H1 (cell line): Measurements from ENCODE around the gene SLC22A3. TPM values are rescaled to one million over a fixed set of nuclear protein-coding genes. Genes with fewer than 3 reads are reported as not detected.

Experiments used
- CHD7 ChIP-seq: fragments of 300-600 bp; sonication (generic); IDR thresholded peaks from 2 replicates; pipeline ENCODE4 v1.7.1; 2012; ENCODE audit warnings: low read length, moderate library complexity, mild to moderate bottlenecking, inconsistent platforms; ENCODE audit not compliant: insufficient replicate concordance
- CTCF ChIP-seq, 3 experiments: IDR thresholded peaks; 1 replicate in 2 of 3; 2 replicates in 1 of 3; pipeline versions ENCODE4 v1.5.1 to v1.6.1; 2011; ENCODE audit warnings: low read length in 3 of 3, mild to moderate bottlenecking in 3 of 3, inconsistent platforms in 2 of 3, low read depth in 1 of 3, moderate library complexity in 1 of 3; ENCODE audit not compliant: insufficient read depth in 1 of 3; ENCODE audit errors: control extremely low read depth in 1 of 3
- NRF1 ChIP-seq: IDR thresholded peaks from 2 replicates; pipeline ENCODE4 v1.6.1; 2011; ENCODE audit warnings: mild to moderate bottlenecking, low read depth, low read length, improper control_type of control experiment
- POU5F1 ChIP-seq: IDR thresholded peaks from 2 replicates; pipeline ENCODE4 v1.6.1; 2011; ENCODE audit warnings: low read depth, mild to moderate bottlenecking, low read length, moderate library complexity
- RAD21 ChIP-seq, 2 experiments: IDR thresholded peaks in 1 of 2; conservative IDR thresholded peaks in 1 of 2; 2 replicates each; pipeline ENCODE4 v1.6.1; 2011; ENCODE audit warnings: low read depth in 2 of 2, low read length in 2 of 2, improper control_type of control experiment in 1 of 2, inconsistent platforms in 1 of 2, mild to moderate bottlenecking in 1 of 2, moderate library complexity in 1 of 2
- SAP30 ChIP-seq: fragments of 300-600 bp; sonication (generic); IDR thresholded peaks from 2 replicates; pipeline ENCODE4 v1.7.1; 2012; ENCODE audit warnings: low read length, moderate library complexity, mild to moderate bottlenecking, inconsistent platforms; ENCODE audit not compliant: insufficient read depth, insufficient replicate concordance
- SP2 ChIP-seq: IDR thresholded peaks from 2 replicates; pipeline ENCODE4 v1.6.1; 2012; ENCODE audit warnings: mild to moderate bottlenecking, low read length, inconsistent platforms
- SUZ12 ChIP-seq: fragments of 200-600 bp; sonication (generic); IDR thresholded peaks from 2 replicates; pipeline ENCODE4 v1.6.1; 2012; ENCODE audit warnings: mild to moderate bottlenecking, inconsistent platforms, low read length, moderate library complexity, mixed read lengths
- ZNF274 ChIP-seq: IDR thresholded peaks from 2 replicates; pipeline ENCODE4 v1.7.0; 2012; ENCODE audit warnings: low read length, borderline replicate concordance; ENCODE audit errors: extremely low read depth
- polyA plus RNA-seq, 7 experiments: library from polyadenylated mRNA; depleted of rRNA in 3 of 7; stranded (reverse) in 5 of 7; unstranded in 2 of 7; fragments of >200 nt in 5 of 7; fragments of 200-250 nt in 2 of 7; gene quantifications; 1 replicate in 5 of 7; 2 replicates in 1 of 7; 4 replicates in 1 of 7; pipeline versions ENCODE4 v1.2.1 to v1.2.3, GENCODE V29; 2011 to 2013; ENCODE audit warnings: missing spikeins in 2 of 7, mixed read lengths in 2 of 7
- total RNA-seq: library from RNA; stranded (reverse); fragmentation: NEBNext Ultra II Directional; extraction: Animal tissue kit (Norgen Biotek cat#: 25700); gene quantifications from 2 replicates; pipeline ENCODE4 v1.2.1, GENCODE V29; 2021

The SLC22A3 gene
- total and polyA plus RNA-seq, 2 of the 8 experiments (the other 6 are each of a cell fraction or from before 2014, with no cell fraction given) = 1.0 to 2.9 TPM

GRCh38 chr6:160437775-160438174, 89.6 kb downstream of the SLC22A3 start (continued):
- TF ChIP-seq CHD7 (no peak), RAD21 (IDR thresholded peaks at IDR 0.05 in 1 of 2, conservative IDR thresholded peaks at IDR 0.05 in 1 of 2; ENCODE audit: low read depth in 2 of 2, low read length in 2 of 2) (no peak), ZNF274 (no peak), POU5F1 (no peak), CTCF (IDR thresholded peaks at IDR 0.05; ENCODE audit: control extremely low read depth in 1 of 3, insufficient read depth in 1 of 3, low read depth in 1 of 3, low read length in 3 of 3) (no peak), SAP30 (no peak), NRF1 (no peak), SP2 (no peak), SUZ12 (no peak)
